HG03439 (cell line): ENCODE results near the gene CD180.
A peak's percentile ranks its signal among the peaks of the same experiment; 100 is the strongest.
"Not testable (repeated sequence)": the region's sequence is repeated elsewhere in the genome, so short reads cannot be mapped to it uniquely, and the experiment has no call there.

Experiments
- ATAC-seq: cut with Tn5 transposase; IDR thresholded peaks from one replicate; pipeline ENCODE4 v1.9.1; 2021; ENCODE audit warnings: mild to moderate bottlenecking, moderate library complexity; ENCODE audit not compliant: unreplicated experiment

Gene CD180

DNA sequence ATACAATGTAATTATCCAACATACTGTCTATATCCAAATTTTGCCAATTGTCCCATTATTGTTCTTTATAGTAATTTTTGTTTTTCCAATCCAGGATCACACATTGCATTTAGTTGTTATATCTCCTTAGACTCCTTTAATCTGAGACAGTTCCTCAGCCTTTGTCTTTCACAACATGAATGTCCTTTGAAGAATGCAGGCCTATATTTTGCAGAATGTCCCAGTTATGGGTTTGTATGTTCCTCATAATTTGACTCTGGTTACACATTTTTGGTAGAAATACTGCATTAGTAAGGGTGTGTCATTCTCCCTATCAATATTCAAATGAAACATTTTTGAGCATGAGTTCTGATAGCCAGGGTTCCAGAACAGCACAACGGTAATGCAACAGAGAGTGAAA lies 6.7 kb downstream of the CD180 start:
- no peak for ATAC-seq

DNA sequence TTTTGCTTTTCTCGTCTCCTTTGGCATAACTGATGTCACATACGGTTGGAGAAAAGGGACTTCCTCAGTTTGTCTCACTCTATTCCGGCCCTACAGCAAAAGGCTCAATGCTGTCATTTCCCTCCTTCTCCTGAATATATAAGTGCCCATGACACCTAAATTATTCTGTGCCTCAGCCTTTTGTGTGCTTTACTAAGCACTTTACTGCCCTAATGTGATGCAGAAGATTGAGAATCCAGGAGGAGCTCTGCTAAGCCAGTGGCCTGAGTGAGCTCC lies 7.6 kb downstream of the CD180 start:
- ATAC-seq = no peak

DNA sequence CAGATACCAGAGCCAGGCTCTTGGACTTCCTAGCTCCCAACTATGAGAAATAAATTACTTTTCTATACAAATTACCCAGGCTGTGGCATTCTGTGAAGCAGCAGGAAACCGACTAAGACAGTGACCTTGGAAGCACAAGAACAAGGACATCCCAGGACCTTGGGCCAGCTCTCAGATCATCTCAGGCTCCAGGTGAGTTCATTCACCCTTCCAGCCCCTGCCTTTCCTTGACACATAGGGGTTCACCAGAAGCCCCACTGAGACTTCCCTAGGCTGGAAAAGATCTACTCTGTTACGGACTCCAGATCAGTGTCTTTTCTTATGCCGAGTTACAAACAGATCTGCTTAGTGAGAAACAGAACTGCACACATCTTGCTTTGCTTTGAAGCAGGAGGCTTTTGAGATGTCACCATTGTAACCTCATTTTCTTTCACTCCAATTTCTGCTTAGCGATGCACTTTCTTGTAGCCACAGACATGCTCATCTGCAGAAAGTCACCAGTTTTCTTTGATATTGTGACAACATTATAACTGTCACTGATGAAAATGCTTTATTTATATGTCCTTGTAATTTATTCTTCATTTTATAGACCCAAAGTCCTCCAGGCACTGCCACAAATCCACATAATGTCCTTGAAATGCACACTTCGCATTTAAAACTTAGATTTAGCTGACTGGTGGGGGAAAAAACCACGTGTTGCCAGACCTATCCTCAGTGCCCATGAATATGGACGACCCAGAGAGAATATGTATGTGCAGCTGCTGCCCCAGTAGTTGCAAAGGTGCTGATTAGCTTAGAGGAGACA lies 8.1 kb downstream of the CD180 start:
- no peak for ATAC-seq

DNA sequence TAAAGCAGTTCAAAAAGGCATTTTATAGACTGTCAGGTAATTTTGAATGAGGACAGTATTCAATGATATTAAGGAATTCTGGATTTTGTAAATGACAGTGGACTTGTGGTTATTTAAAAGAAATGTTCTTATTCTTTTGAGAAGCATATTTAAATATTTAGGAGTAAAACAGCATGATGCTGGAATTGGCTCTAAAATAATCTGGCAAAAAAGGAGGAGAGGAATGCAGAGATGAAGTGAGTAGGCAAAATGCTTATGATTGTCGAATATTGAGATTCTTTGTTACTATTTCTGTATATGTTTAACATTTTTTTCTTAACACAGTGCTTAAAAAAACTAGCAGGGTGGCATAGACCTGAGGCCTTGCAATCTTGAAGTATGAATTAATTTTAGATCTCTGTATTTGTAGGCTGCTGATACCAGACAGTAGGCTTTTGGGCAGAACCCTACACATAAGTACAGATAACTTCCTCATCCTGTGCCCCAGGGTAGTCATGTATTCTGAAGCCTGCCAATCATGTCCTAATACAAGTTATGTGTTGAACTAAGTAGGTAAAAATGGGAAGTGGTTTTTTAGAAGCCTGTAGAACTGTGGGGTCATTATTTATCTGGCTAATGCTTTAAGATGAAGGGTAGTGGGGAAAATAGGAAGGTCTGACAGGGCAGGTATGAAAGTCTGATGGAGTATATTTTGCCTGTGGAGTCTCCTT lies 9.4 kb downstream of the CD180 start:
- ATAC-seq = no peak

DNA sequence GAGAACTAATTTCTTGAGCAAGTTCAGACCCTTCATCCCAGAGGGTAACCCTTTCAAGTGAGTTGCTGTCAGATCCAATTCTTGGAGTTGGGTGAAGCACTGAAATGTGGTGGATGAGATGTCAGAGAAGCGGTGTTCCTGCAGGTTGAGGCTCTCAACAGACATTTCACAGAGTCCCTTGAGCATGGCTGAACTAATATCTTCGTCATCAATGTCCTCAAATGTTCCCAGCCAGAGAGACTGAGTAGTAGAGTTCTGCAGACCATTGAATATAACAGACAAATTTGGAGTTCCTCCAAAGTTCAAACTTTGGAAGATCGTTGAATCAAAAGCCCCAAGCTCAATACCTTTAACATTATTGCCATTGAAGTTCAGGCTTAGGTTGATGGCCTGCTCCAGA lies 12.7 kb downstream of the CD180 start:
- no peak for ATAC-seq

DNA sequence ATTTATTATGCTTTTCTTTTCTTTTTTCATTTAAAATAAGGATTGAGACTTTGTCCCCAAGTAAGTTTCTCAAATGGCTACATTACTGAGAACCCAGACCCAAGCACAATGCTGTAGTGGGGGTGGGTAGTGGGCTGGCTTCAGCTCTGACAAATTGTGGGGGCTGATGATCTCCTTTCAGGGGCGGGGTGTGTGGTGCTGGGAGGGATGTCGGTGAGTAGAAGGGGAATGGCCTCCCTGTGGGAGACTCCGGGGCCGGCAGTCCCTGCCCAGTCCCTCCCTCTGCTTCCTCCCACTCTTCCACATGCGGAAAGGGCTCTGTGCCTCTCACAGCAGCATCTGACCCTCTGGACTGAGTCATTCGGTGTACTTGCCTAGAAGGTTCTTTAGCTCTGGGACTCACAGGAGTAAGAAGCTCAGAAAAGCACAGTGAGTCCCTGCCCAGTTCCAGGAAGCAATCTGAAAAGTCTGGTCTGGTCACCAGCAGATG lies 14.3 kb downstream of the CD180 start:
- no peak for ATAC-seq

DNA sequence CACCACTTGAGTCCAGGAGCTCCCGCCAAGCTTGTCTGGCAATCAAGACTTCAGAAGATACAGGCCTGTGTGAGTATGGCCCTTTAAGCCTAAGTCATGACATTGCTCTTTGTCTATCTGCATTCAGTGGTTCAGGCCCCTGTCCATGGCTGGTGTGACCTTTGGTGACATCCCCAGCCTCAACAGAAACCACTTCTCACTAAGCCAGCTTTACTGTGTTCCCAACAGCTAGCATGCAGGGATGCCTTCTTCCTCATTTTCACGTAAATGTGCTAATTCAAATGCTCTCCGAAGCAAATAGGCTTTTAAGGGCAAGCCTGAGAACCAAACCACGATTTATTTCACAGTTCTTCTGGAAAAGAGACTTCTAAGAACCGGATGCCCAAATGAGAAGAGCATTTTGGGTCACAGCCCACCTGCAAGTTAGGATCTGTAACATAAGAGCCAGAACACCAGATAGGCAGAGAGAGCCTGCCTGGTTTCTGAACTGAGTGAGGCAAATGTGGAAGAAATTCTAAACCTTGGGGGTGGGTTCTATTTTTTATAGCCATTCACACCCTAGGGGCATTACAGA lies 14.9 kb downstream of the CD180 start:
- no peak for ATAC-seq

DNA sequence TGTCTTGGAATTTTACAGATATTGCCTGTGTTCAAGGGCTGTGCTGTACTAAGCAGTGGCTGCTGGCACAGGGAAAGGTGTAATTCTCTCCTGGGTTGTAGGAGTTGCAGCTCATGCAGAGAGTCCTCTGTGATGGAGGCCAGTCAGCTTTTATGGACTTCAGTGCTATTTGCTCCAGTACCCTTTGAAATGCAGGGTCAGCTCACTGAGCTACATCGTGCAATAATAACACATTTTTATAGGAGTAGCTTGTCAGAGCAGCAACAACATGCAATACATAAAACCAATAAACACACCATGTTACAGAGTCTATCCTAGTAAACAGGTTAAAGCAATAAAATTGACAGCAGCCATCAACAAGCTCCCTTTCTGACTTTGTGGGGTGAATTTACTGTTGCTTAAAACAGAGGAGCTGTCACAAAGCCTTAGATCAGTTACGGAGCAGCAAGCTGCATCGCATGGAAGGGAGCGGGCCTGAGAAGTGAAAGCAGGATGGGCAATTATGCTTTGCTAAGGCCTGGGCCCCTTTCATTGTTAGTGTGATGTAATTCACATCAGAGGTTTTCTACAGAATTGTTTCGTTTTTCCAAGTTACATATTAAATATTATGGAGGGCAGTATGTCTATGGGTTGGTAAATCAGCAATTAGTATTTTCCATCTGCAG lies 16.8 kb downstream of the CD180 start:
- ATAC-seq = no peak

DNA sequence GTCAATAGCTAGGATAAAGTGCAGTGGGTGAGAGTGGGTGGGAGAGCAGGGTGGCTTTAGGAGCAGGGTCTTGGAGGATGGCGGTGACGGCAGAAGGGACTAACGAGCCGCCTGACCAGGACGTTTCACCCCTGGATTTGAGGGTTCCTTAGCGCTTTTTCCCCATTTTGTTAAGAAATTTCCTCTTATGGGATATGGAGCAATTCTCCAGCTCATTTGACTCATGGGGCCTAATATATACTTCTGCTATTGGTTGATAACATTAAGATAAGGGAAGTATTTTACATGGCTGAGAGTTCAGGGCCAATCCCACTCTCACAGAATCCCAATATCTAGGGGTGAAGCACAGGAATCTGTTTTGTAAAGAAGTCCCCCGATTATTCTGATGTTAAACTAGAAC lies 17.6 kb downstream of the CD180 start:
- ATAC-seq = no peak

DNA sequence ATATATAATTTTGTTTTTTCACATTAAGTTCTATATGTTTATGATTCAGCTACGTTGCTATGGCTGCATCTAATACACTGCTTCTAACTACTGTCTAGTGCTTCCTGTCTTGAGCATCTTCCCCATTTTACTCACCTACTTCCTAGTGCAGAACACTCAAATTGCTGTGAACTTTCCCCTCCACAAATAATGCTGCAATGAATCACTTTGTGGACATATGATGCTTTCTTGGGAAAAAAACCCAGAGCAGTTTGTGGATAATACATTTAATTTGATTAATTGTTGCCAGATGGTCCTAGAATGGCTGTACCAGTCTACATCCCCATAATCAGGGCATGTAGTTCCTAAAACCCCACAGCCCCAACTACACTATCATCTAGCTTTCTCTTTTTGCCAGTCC lies 18.5 kb downstream of the CD180 start:
- ATAC-seq = no peak

DNA sequence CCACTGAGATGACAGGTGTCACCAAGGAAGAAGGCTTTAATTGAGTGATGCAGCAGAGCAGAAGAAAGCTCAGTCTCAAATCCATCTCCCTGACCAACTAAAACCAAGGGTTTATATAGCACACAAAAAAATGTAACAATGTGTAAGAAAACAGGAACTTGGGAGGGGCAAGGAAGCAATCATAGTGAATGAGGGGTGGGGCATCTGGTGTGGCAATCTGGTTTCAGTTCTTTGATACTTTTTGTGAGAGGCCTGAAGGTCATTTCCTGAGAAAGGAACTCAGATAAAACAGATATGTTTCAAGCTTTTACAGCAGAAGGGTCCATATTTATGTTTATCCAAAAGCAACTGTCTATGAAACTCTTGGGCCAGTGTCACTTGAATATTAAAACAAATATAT lies 19.7 kb downstream of the CD180 start:
- ATAC-seq = no peak

DNA sequence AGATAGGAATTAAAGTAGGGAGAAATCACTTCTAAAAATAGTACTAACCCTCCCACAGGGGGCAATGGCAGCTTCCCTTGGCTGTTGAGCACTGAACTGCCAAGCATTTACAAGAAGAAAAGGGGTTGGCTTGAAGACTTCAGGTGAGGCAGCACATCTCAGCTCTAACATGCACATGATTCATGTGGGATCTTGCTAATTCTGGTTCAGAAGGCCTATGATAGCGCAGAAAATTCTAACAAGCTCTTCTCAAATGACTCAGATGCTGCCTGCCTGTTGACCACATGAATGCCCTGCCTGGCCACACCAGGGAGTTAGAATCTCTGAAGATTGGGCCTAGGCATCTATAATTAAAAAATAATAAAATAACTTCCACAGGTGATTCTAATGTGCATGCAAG lies 22.6 kb downstream of the CD180 start:
- no peak for ATAC-seq

DNA sequence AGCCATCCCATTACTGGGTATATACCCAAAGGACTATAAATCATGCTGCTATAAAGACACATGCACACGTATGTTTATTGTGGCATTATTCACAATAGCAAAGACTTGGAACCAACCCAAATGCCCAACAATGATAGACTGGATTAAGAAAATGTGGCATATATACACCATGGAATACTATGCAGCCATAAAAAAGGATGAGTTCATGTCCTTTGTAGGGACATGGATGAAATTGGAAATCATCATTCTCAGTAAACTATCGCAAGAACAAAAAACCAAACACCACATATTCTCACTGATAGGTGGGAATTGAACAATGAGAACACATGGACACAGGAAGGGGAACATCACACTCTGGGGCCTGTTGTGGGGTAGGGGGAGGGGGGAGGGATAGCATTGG lies 23.2 kb downstream of the CD180 start:
- ATAC-seq = not testable (repeated sequence)

DNA sequence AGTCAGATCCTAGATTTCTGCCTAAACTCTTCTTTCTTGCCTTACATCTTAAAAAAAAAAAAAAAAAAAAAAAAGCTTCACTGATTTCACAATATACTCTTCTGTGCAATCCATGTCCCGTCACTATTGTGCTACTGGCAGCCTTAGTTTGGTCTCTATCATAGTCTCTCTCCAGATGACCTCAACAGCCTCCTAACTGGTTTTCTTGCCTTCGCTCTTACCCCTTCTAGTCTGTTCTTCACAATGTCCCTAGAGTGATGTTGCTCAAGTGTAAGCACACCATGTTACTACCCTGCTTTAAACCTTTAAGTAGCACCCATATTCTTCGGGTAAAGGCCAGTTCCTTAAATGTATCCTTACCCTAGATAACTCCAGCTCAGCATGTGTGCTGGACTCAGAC lies 25.8 kb downstream of the CD180 start:
- ATAC-seq = no peak

DNA sequence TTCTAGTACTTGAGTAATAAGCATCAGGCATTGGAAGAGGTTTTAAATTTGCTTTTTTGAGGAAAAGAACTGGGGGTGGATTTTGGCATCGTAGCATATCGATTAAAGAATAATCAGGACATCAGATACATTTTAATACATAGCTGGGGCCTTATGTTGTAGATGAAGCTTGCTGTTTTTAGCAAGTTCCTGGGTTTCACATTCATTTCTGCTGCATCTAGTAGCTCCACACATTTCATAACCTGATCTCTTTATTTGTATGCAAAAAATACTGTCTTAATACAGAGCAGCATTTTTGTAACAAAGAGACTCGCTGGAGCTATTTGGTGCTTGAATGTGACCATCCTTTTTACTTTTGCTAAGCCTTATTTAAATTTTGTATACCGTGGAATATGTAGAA lies 28.5 kb downstream of the CD180 start:
- no peak for ATAC-seq

DNA sequence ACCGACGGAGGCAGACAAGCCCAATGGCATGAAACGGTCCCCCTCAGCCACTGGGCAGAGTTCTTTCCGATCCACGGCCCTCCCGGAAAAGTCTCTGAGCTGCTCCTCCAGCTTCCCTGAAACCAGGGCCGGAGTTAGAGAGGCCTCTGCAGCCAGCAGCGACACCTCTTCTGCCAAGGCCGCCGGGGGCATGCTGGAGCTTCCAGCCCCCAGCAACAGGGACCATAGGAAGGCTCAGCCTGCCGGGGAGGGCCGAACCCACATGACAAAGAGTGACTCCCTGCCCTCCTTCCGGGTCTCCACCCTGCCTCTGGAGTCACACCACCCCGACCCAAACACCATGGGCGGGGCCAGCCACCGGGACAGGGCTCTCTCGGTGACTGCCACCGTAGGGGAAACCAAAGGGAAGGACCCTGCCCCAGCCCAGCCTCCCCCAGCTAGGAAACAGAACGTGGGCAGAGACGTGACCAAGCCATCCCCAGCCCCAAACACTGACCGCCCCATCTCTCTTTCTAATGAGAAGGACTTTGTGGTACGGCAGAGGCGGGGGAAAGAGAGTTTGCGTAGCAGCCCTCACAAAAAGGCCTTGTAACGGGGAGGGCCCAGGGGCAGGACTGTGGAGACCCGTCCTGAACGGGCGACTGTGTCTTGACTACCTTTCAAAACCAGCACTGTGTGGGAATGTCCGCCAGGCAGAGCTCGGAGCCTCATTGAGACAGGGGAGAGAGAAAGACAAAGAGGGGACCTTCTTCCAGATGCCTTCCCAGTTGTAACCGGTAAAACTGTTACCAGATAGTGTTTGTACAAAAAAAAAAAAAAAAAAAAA lies 29.9 kb downstream of the CD180 start:
- ATAC-seq = peak; percentile 35

DNA sequence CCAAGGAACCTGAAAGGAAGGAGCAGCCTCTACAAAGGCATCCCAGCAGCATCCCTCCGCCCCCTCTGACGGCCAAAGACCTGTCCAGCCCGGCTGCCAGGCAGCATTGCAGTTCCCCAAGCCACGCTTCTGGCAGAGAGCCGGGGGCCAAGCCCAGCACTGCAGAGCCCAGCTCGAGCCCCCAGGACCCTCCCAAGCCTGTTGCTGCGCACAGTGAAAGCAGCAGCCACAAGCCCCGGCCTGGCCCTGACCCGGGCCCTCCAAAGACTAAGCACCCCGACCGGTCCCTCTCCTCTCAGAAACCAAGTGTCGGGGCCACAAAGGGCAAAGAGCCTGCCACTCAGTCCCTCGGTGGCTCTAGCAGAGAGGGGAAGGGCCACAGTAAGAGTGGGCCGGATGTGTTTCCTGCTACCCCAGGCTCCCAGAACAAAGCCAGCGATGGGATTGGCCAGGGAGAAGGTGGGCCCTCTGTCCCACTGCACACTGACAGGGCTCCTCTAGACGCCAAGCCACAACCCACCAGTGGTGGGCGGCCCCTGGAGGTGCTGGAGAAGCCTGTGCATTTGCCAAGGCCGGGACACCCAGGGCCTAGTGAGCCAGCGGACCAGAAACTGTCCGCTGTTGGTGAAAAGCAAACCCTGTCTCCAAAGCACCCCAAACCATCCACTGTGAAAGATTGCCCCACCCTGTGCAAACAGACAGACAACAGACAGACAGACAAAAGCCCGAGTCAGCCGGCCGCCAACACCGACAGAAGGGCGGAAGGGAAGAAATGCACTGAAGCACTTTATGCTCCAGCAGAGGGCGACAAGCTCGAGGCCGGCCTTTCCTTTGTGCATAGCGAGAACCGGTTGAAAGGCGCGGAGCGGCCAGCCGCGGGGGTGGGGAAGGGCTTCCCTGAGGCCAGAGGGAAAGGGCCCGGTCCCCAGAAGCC lies 30.8 kb downstream of the CD180 start:
- peak; percentile 92 for ATAC-seq

DNA sequence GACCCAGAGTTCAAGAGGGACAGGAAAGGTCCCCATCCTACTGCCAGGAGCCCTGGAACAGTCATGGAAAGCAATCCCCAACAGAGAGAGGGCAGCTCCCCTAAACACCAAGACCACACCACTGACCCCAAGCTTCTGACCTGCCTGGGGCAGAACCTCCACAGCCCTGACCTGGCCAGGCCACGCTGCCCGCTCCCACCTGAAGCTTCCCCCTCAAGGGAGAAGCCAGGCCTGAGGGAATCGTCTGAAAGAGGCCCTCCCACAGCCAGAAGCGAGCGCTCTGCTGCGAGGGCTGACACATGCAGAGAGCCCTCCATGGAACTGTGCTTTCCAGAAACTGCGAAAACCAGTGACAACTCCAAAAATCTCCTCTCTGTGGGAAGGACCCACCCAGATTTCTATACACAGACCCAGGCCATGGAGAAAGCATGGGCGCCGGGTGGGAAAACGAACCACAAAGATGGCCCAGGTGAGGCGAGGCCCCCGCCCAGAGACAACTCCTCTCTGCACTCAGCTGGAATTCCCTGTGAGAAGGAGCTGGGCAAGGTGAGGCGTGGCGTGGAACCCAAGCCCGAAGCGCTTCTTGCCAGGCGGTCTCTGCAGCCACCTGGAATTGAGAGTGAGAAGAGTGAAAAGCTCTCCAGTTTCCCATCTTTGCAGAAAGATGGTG lies 31.6 kb downstream of the CD180 start:
- no peak for ATAC-seq

DNA sequence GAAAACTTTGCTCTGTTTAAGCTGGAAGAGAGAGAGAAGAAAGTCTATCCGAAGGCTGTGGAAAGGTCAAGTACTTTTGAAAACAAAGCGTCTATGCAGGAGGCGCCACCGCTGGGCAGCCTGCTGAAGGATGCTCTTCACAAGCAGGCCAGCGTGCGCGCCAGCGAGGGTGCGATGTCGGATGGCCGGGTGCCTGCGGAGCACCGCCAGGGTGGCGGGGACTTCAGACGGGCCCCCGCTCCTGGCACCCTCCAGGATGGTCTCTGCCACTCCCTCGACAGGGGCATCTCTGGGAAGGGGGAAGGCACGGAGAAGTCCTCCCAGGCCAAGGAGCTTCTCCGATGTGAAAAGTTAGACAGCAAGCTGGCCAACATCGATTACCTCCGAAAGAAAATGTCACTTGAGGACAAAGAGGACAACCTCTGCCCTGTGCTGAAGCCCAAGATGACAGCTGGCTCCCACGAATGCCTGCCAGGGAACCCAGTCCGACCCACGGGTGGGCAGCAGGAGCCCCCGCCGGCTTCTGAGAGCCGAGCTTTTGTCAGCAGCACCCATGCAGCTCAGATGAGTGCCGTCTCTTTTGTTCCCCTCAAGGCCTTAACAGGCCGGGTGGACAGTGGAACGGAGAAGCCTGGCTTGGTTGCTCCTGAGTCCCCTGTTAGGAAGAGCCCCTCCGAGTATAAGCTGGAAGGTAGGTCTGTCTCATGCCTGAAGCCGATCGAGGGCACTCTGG lies 32.6 kb downstream of the CD180 start:
- ATAC-seq = no peak
